Osteocyte (in vitro differentiated cells): Measurements from ENCODE around the gene WWC2. TPM values are rescaled to one million over a fixed set of nuclear protein-coding genes. Genes with fewer than 3 reads are reported as not detected.

Source experiments
- DNase-seq: peaks from one replicate; pipeline ENCODE4 v3.0.0; 2021; ENCODE audit warnings: mixed read lengths; ENCODE audit not compliant: unreplicated experiment; ENCODE audit errors: extremely low spot score
- H3K27ac Mint-ChIP-seq: one replicate; pipeline ENCODE4 v1.8.0; 2021; ENCODE audit warnings: mild to moderate bottlenecking, mixed read lengths; ENCODE audit not compliant: unreplicated experiment
- H3K27me3 Mint-ChIP-seq: one replicate; pipeline ENCODE4 v1.8.0; 2021; ENCODE audit warnings: mixed read lengths; ENCODE audit not compliant: unreplicated experiment
- H3K36me3 Mint-ChIP-seq: one replicate; pipeline ENCODE4 v1.8.0; 2021; ENCODE audit warnings: mixed read lengths; ENCODE audit not compliant: unreplicated experiment
- H3K4me1 Mint-ChIP-seq: one replicate; pipeline ENCODE4 v1.8.0; 2021; ENCODE audit warnings: mixed read lengths; ENCODE audit not compliant: unreplicated experiment
- H3K4me3 Mint-ChIP-seq: one replicate; pipeline ENCODE4 v1.8.0; 2021; ENCODE audit warnings: mild to moderate bottlenecking, moderate library complexity, mixed read lengths; ENCODE audit not compliant: unreplicated experiment
- H3K9me3 Mint-ChIP-seq: one replicate; pipeline ENCODE4 v1.8.0; 2021; ENCODE audit warnings: mixed read lengths; ENCODE audit not compliant: unreplicated experiment
- CTCF ChIP-seq: fragments of 200-600 bp; sonication (generic); IDR thresholded peaks from 2 replicates; pipeline ENCODE4 v1.5.0; 2021; ENCODE audit warnings: antibody characterized with exemption, mild to moderate bottlenecking, moderate library complexity
- total RNA-seq: library from RNA; stranded (reverse); gene quantifications from 2 replicates; pipeline ENCODE4 v1.2.1, GENCODE V29; 2021

The WWC2 gene
- total RNA-seq, 1 donor from 2014 or later: 53.5 TPM

- DNase-seq: no peak
- H3K4me1 Mint-ChIP-seq: peaks cover 31% of the 10 kb centered on the region
- no peak for TF ChIP-seq CTCF
- H3K27ac Mint-ChIP-seq: no peak overlapping the region
- peaks cover 36% of the 10 kb centered on the region for H3K36me3 Mint-ChIP-seq
- peaks cover 1% of the 10 kb centered on the region for H3K9me3 Mint-ChIP-seq
- no peaks in the 10 kb centered on the region for H3K27me3 Mint-ChIP-seq
- H3K4me3 Mint-ChIP-seq: no peak overlapping the region
These were observed 142.7 kb downstream of the WWC2 start for GRCh38 chr4:183241721-183242151.

GRCh38 chr4:183242291-183242690, 143.2 kb downstream of the WWC2 start:
- no peak for TF ChIP-seq CTCF
- Mint-ChIP-seq H3K9me3 (no peaks in the 10 kb centered on the region), H3K4me1 (peaks cover 31% of the 10 kb centered on the region), H3K27ac (no peak overlapping the region), H3K36me3 (peaks cover 39% of the 10 kb centered on the region), H3K27me3 (no peaks in the 10 kb centered on the region), H3K4me3 (no peak overlapping the region)
- DNase-seq: no peak

- no peaks in the 10 kb centered on the region for H3K27me3 Mint-ChIP-seq
- H3K9me3 Mint-ChIP-seq: no peaks in the 10 kb centered on the region
- TF ChIP-seq CTCF: no peak
- no peak for DNase-seq
- H3K36me3 Mint-ChIP-seq: peaks cover 32% of the 10 kb centered on the region
- peaks cover 26% of the 10 kb centered on the region for H3K4me1 Mint-ChIP-seq
- no peak overlapping the region for H3K27ac Mint-ChIP-seq
- no peak overlapping the region for H3K4me3 Mint-ChIP-seq
These were observed 145.0 kb downstream of the WWC2 start for GRCh38 chr4:183244019-183244418.

GRCh38 chr4:183244506-183244905, 145.4 kb downstream of the WWC2 start:
- Mint-ChIP-seq H3K27me3 (no peaks in the 10 kb centered on the region), H3K4me3 (no peak overlapping the region), H3K27ac (no peak overlapping the region), H3K36me3 (peaks cover 30% of the 10 kb centered on the region), H3K4me1 (peaks cover 26% of the 10 kb centered on the region), H3K9me3 (no peaks in the 10 kb centered on the region)
- no peak for TF ChIP-seq CTCF
- no peak for DNase-seq

- H3K36me3 Mint-ChIP-seq: peaks cover 28% of the 10 kb centered on the region
- no peak overlapping the region for H3K4me3 Mint-ChIP-seq
- DNase-seq: no peak
- no peaks in the 10 kb centered on the region for H3K27me3 Mint-ChIP-seq
- no peaks in the 10 kb centered on the region for H3K9me3 Mint-ChIP-seq
- TF ChIP-seq CTCF: no peak
- H3K27ac Mint-ChIP-seq: no peak overlapping the region
- peaks cover 11% of the 10 kb centered on the region for H3K4me1 Mint-ChIP-seq
These were observed 149.1 kb downstream of the WWC2 start for GRCh38 chr4:183248201-183248600.
